DOHH2 (cell line): Measurements from ENCODE around the gene EXTL1.

Experiments used
- EZH2phosphoT487 ChIP-seq: fragments of 200-600 bp; sonication (generic); IDR thresholded peaks from 2 replicates; pipeline ENCODE4 v1.6.1; 2017; ENCODE audit warnings: borderline replicate concordance, mild to moderate bottlenecking, antibody characterized with exemption, low read length, moderate library complexity, mixed read lengths
- TF ChIP-seq, protein P1 (sequence below): fragments of 200-600 bp; sonication (generic); IDR thresholded peaks from one replicate; pipeline ENCODE4 v1.5.1; 2014; ENCODE audit warnings: antibody characterized with exemption, mild to moderate bottlenecking, low read depth, low read length; ENCODE audit not compliant: poor library complexity, severe bottlenecking

DNA sequence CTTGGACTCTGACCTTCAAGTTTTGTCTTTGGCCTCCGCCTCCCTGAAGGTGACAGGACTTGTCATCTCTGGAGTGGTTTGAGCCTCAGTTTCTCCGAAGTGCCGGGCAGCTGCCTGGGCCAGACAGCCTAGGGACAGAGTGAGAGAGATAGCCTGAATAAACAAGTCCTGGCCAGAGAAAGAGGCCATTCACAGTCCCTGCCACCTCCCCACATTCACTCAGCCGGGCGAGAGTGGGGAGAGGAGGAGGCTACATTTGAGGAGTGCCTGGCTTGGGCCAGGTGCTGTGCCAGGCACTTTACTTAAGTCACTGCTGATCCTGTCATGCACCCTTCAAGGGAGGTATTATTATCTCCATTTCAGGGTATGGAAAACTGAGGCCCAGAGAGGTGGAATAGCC is 3.5 kb downstream of the EXTL1 start:
- TF ChIP-seq, protein P1, sequence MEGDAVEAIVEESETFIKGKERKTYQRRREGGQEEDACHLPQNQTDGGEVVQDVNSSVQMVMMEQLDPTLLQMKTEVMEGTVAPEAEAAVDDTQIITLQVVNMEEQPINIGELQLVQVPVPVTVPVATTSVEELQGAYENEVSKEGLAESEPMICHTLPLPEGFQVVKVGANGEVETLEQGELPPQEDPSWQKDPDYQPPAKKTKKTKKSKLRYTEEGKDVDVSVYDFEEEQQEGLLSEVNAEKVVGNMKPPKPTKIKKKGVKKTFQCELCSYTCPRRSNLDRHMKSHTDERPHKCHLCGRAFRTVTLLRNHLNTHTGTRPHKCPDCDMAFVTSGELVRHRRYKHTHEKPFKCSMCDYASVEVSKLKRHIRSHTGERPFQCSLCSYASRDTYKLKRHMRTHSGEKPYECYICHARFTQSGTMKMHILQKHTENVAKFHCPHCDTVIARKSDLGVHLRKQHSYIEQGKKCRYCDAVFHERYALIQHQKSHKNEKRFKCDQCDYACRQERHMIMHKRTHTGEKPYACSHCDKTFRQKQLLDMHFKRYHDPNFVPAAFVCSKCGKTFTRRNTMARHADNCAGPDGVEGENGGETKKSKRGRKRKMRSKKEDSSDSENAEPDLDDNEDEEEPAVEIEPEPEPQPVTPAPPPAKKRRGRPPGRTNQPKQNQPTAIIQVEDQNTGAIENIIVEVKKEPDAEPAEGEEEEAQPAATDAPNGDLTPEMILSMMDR, result no peak
- no peak for TF ChIP-seq EZH2phosphoT487
